ENCODE measurements around the gene DNAJB1. TPM values are rescaled to one million over a fixed set of nuclear protein-coding genes. Genes with fewer than 3 reads are reported as not detected.
A peak's percentile ranks its signal among the peaks of the same experiment; 100 is the strongest.

Gene DNAJB1
- total and polyA plus RNA-seq, 2 of the 13 experiments (the other 11 are each of a cell fraction or from before 2014, with no cell fraction given), result 87.5 to 97.3 TPM

DNA sequence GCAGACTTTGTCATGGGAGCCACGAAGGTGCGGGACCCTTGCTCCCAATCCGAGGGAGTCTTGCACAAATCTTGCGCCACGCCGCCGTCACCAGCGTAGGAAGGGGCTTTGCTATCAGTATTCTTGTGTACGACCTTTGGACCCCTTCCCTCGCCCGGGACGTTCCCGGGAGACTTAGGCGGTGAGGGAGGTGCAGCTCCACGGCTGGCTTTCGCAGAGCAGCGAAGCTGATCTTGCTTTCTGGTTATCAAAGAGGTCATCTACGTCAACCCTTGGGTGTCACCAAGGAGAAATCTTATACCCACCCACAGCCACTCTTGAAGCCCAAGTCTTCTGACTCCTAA is 11.8 kb upstream of the DNAJB1 start (continued):
- no peak for TF ChIP-seq GTF3A (CRISPR knock-in tag; conservative IDR thresholded peaks at IDR 0.05)
- TF ChIP-seq SKIL (CRISPR knock-in tag; IDR thresholded peaks at IDR 0.05; ENCODE audit: borderline replicate concordance), result no peak
- no peak for TF ChIP-seq ADNP (CRISPR knock-in tag; IDR thresholded peaks at IDR 0.05)
- TF ChIP-seq ATF1 (CRISPR knock-in tag; IDR thresholded peaks at IDR 0.05), result no peak
- TF ChIP-seq FOXA1 (IDR thresholded peaks at IDR 0.05), result no peak
- TF ChIP-seq FOXA1 (CRISPR knock-in tag; IDR thresholded peaks at IDR 0.05), result no peak; the same call in 1 of the 2 replicates
- no peak for TF ChIP-seq KDM3A (CRISPR knock-in tag; IDR thresholded peaks at IDR 0.05; ENCODE audit: low read depth)
- no peak for TF ChIP-seq SAFB2 (CRISPR knock-in tag; IDR thresholded peaks at IDR 0.05; ENCODE audit: borderline replicate concordance, low read depth)
- TF ChIP-seq ZFP36L1 (CRISPR knock-in tag; IDR thresholded peaks at IDR 0.05), result no peak
- TF ChIP-seq TEAD2 (CRISPR knock-in tag; IDR thresholded peaks at IDR 0.05), result no peak
- no peak for TF ChIP-seq NFKB2 (CRISPR knock-in tag; IDR thresholded peaks at IDR 0.05; ENCODE audit: borderline replicate concordance)
- TF ChIP-seq ZBED4 (CRISPR knock-in tag; IDR thresholded peaks at IDR 0.05; ENCODE audit: borderline replicate concordance), result 0 out of 2 replicates have a peak, but pooled peaks have one; percentile 2
- TF ChIP-seq RBAK (CRISPR knock-in tag; IDR thresholded peaks at IDR 0.05), result no peak
- TF ChIP-seq, protein P1, sequence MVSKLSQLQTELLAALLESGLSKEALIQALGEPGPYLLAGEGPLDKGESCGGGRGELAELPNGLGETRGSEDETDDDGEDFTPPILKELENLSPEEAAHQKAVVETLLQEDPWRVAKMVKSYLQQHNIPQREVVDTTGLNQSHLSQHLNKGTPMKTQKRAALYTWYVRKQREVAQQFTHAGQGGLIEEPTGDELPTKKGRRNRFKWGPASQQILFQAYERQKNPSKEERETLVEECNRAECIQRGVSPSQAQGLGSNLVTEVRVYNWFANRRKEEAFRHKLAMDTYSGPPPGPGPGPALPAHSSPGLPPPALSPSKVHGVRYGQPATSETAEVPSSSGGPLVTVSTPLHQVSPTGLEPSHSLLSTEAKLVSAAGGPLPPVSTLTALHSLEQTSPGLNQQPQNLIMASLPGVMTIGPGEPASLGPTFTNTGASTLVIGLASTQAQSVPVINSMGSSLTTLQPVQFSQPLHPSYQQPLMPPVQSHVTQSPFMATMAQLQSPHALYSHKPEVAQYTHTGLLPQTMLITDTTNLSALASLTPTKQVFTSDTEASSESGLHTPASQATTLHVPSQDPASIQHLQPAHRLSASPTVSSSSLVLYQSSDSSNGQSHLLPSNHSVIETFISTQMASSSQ (IDR thresholded peaks at IDR 0.05; ENCODE audit: low read depth), result no peak
- TF ChIP-seq, protein P1 (CRISPR knock-in tag; IDR thresholded peaks at IDR 0.05; ENCODE audit: borderline replicate concordance), result no peak
- no peak for TF ChIP-seq ESRRA (CRISPR knock-in tag; IDR thresholded peaks at IDR 0.05; ENCODE audit: low read depth)
- TF ChIP-seq ZNF326 (CRISPR knock-in tag; IDR thresholded peaks at IDR 0.05; ENCODE audit: borderline replicate concordance), result no peak
- no peak for TF ChIP-seq PRDM4 (CRISPR knock-in tag; IDR thresholded peaks at IDR 0.05; ENCODE audit: borderline replicate concordance)
